HCT116 (cell line): Measurements from ENCODE around the gene NET1.

Experiments
- EZH2 ChIP-seq: fragments of 200-600 bp; sonication (generic); IDR thresholded peaks from 2 replicates; pipeline ENCODE4 v1.6.1; 2017; ENCODE audit warnings: antibody characterized with exemption, mixed run types
- POLR2A ChIP-seq: IDR thresholded peaks from 2 replicates; pipeline ENCODE4 v1.7.0; 2011; ENCODE audit warnings: borderline replicate concordance; ENCODE audit not compliant: insufficient read depth, insufficient read length; ENCODE audit errors: extremely low read depth
- POLR2AphosphoS5 ChIP-seq: IDR thresholded peaks from 2 replicates; pipeline ENCODE4 v1.6.1; 2011; ENCODE audit warnings: mild to moderate bottlenecking, low read depth, low read length, moderate library complexity
- RAD21 ChIP-seq: IDR thresholded peaks from 2 replicates; pipeline ENCODE4 v1.6.1; 2012; ENCODE audit warnings: low read depth, mild to moderate bottlenecking
- SRF ChIP-seq: IDR thresholded peaks from 2 replicates; pipeline ENCODE4 v1.6.1; 2012; ENCODE audit warnings: low read depth
- TCF7L2 ChIP-seq: IDR thresholded peaks from 2 replicates; pipeline ENCODE4 v1.7.0; 2011; ENCODE audit warnings: borderline replicate concordance, inconsistent platforms; ENCODE audit not compliant: insufficient read depth, insufficient read length; ENCODE audit errors: extremely low read depth
- TF ChIP-seq, protein P1 (sequence below), 3 experiments: fragments of 200-600 bp in 1 of 3; sonication (generic) in 1 of 3; IDR thresholded peaks in 2 of 3; conservative IDR thresholded peaks in 1 of 3; 2 replicates each; pipeline ENCODE4 v1.5.1; 2012 to 2017; ENCODE audit warnings: low read depth in 2 of 3, low read length in 2 of 3, antibody characterized with exemption in 1 of 3, borderline replicate concordance in 1 of 3, control low read depth in 1 of 3, mild to moderate bottlenecking in 1 of 3, mixed read lengths in 1 of 3, mixed run types in 1 of 3, moderate library complexity in 1 of 3; ENCODE audit not compliant: insufficient read depth in 1 of 3

DNA sequence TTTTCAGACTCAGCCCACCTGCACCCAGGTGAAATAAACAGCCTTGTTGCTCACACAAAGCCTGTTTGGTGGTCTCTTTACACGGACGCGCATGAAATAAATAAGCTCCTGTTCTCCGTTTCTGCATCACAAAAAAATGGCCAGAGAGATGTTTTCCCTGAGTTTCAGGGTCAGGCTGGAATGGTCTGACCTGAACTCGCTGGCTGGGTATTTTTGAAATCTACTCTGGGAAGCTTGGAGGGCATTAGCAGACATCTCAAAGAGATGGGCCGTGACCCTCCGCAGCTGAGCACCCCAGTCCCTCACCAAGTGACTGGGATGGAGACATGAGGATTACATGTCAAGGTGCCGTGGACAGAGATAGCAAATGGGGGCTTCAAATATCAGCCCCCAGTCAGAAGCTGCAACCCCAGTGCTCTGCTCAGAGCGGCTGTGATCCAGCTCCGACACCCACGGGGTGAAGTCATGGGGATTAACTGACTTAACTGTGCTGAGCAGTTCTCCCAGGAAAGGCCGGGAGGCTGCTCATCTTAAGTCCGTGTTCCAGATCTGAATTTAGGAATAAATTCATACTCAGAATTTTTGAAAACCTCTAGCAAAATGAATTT is 64.7 kb downstream of the NET1 start:
- TF ChIP-seq TCF7L2 (no peak), POLR2A (no peak), RAD21 (no peak), SRF (no peak), POLR2AphosphoS5 (no peak), EZH2 (no peak)
- TF ChIP-seq, protein P1, sequence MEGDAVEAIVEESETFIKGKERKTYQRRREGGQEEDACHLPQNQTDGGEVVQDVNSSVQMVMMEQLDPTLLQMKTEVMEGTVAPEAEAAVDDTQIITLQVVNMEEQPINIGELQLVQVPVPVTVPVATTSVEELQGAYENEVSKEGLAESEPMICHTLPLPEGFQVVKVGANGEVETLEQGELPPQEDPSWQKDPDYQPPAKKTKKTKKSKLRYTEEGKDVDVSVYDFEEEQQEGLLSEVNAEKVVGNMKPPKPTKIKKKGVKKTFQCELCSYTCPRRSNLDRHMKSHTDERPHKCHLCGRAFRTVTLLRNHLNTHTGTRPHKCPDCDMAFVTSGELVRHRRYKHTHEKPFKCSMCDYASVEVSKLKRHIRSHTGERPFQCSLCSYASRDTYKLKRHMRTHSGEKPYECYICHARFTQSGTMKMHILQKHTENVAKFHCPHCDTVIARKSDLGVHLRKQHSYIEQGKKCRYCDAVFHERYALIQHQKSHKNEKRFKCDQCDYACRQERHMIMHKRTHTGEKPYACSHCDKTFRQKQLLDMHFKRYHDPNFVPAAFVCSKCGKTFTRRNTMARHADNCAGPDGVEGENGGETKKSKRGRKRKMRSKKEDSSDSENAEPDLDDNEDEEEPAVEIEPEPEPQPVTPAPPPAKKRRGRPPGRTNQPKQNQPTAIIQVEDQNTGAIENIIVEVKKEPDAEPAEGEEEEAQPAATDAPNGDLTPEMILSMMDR (IDR thresholded peaks at IDR 0.05 in 2 of 3, conservative IDR thresholded peaks at IDR 0.05 in 1 of 3; ENCODE audit: borderline replicate concordance in 1 of 3, insufficient read depth in 1 of 3, low read depth in 2 of 3, low read length in 2 of 3): no peak
